Measurements from ENCODE around the gene RPP25.
A peak's percentile ranks its signal among the peaks of the same experiment; 100 is the strongest.

RPP25 gene

GRCh38 chr15:74958320-74958907, 1.8 kb upstream of the RPP25 start:
- no peaks in the 10 kb centered on the region for H3K27me3 ChIP-seq (ENCODE audit: insufficient read depth, low read depth)
- no peak overlapping the region for H3K9ac ChIP-seq
- no peaks in the 10 kb centered on the region for H4K20me1 ChIP-seq (ENCODE audit: insufficient read depth)
- peaks cover 13% of the 10 kb centered on the region for H3K79me2 ChIP-seq (ENCODE audit: insufficient read depth, low read depth)
- no peak overlapping the region for H3K4me2 ChIP-seq
- H2AFZ ChIP-seq (ENCODE audit: low read depth) = no peak overlapping the region
- peaks cover 38% of the 10 kb centered on the region for H3K4me1 ChIP-seq (ENCODE audit: low read depth, poor library complexity, severe bottlenecking)
- no peak overlapping the region for H3K27ac ChIP-seq
- TF ChIP-seq CTCF (conservative IDR thresholded peaks at IDR 0.05; ENCODE audit: low read depth, low read length) = no peak
- H3K36me3 ChIP-seq (ENCODE audit: insufficient read depth) = no peaks in the 10 kb centered on the region
- no peak overlapping the region for H3K4me3 ChIP-seq (IDR thresholded peaks at IDR 0.05; ENCODE audit: insufficient read depth, low read depth, low read length)

- H3K36me3 ChIP-seq (ENCODE audit: insufficient read depth) = no peaks in the 10 kb centered on the region
- peak overlapping the region; percentile 77; the same call in 1 of the 2 replicates for H3K27ac ChIP-seq
- peaks cover 38% of the 10 kb centered on the region for H3K4me1 ChIP-seq (ENCODE audit: low read depth, poor library complexity, severe bottlenecking)
- no peak overlapping the region for H3K4me3 ChIP-seq (IDR thresholded peaks at IDR 0.05; ENCODE audit: insufficient read depth, low read depth, low read length)
- peak overlapping the region; percentile 85 for H3K4me2 ChIP-seq
- no peak for TF ChIP-seq CTCF (conservative IDR thresholded peaks at IDR 0.05; ENCODE audit: low read depth, low read length)
- H2AFZ ChIP-seq (ENCODE audit: low read depth) = peak overlapping the region; percentile 97
- peak overlapping the region; percentile 92 for H3K9ac ChIP-seq
- peaks cover 13% of the 10 kb centered on the region for H3K79me2 ChIP-seq (ENCODE audit: insufficient read depth, low read depth)
- H3K27me3 ChIP-seq (ENCODE audit: insufficient read depth, low read depth) = no peaks in the 10 kb centered on the region
- no peaks in the 10 kb centered on the region for H4K20me1 ChIP-seq (ENCODE audit: insufficient read depth)
These were observed 984 bp upstream of the RPP25 start for GRCh38 chr15:74957476-74958035.

- Histone ChIP-seq H3K4me3 (IDR thresholded peaks at IDR 0.05; ENCODE audit: insufficient read depth, low read depth, low read length) (no peak overlapping the region), H4K20me1 (ENCODE audit: insufficient read depth) (no peaks in the 10 kb centered on the region), H2AFZ (ENCODE audit: low read depth) (peak overlapping the region; percentile 97), H3K27me3 (ENCODE audit: insufficient read depth, low read depth) (no peaks in the 10 kb centered on the region), H3K9ac (peak overlapping the region; percentile 92), H3K36me3 (ENCODE audit: insufficient read depth) (no peaks in the 10 kb centered on the region), H3K4me1 (ENCODE audit: low read depth, poor library complexity, severe bottlenecking) (peaks cover 31% of the 10 kb centered on the region), H3K79me2 (ENCODE audit: insufficient read depth, low read depth) (peaks cover 13% of the 10 kb centered on the region), H3K4me2 (peak overlapping the region; percentile 85), H3K27ac (peak overlapping the region; percentile 77)
- TF ChIP-seq CTCF (conservative IDR thresholded peaks at IDR 0.05; ENCODE audit: low read depth, low read length) = peak; percentile 45; the same call in 1 of the 2 replicates
These were observed 550 bp downstream of the RPP25 start for GRCh38 chr15:74955796-74956647.

- H3K36me3 ChIP-seq (ENCODE audit: insufficient read depth) = no peaks in the 10 kb centered on the region
- H4K20me1 ChIP-seq (ENCODE audit: insufficient read depth) = no peaks in the 10 kb centered on the region
- TF ChIP-seq CTCF (conservative IDR thresholded peaks at IDR 0.05; ENCODE audit: low read depth, low read length) = no peak
- peak overlapping the region; percentile 85; the same call in 1 of the 2 replicates for H3K4me2 ChIP-seq
- H3K27ac ChIP-seq = no peak overlapping the region
- no peak overlapping the region for H2AFZ ChIP-seq (ENCODE audit: low read depth)
- no peak overlapping the region for H3K9ac ChIP-seq
- H3K79me2 ChIP-seq (ENCODE audit: insufficient read depth, low read depth) = peaks cover 13% of the 10 kb centered on the region
- H3K27me3 ChIP-seq (ENCODE audit: insufficient read depth, low read depth) = no peaks in the 10 kb centered on the region
- H3K4me1 ChIP-seq (ENCODE audit: low read depth, poor library complexity, severe bottlenecking) = peaks cover 26% of the 10 kb centered on the region
- no peak overlapping the region for H3K4me3 ChIP-seq (IDR thresholded peaks at IDR 0.05; ENCODE audit: insufficient read depth, low read depth, low read length)
These were observed 1.6 kb downstream of the RPP25 start for GRCh38 chr15:74955017-74955416.
